ENCODE data around the gene SNX9. TPM values are rescaled to one million over a fixed set of nuclear protein-coding genes. Genes with fewer than 3 reads are reported as not detected.
A peak's percentile ranks its signal among the peaks of the same experiment; 100 is the strongest.

The SNX9 gene
- total RNA-seq, 1 donor from 2014 or later, result 65.0 TPM

- Mint-ChIP-seq H3K27ac (ENCODE audit: unreplicated experiment) (peak overlapping the region; percentile 56), H3K36me3 (ENCODE audit: unreplicated experiment) (peaks cover 8% of the 10 kb centered on the region), H3K27me3 (ENCODE audit: unreplicated experiment) (no peaks in the 10 kb centered on the region), H3K4me3 (ENCODE audit: unreplicated experiment) (no peak overlapping the region), H3K4me1 (ENCODE audit: unreplicated experiment) (peaks cover 67% of the 10 kb centered on the region), H3K9me3 (ENCODE audit: unreplicated experiment) (no peaks in the 10 kb centered on the region)
- DNase-seq (ENCODE audit: extremely low spot score, unreplicated experiment), result no peak
- TF ChIP-seq CTCF (IDR thresholded peaks at IDR 0.05), result no peak
Observed at GRCh38 chr6:157859775-157860504, 36.9 kb downstream of the SNX9 start.

- Mint-ChIP-seq H3K27ac (ENCODE audit: unreplicated experiment) (peak overlapping the region; percentile 56), H3K36me3 (ENCODE audit: unreplicated experiment) (peaks cover 9% of the 10 kb centered on the region), H3K4me1 (ENCODE audit: unreplicated experiment) (peaks cover 64% of the 10 kb centered on the region), H3K27me3 (ENCODE audit: unreplicated experiment) (no peaks in the 10 kb centered on the region), H3K9me3 (ENCODE audit: unreplicated experiment) (no peaks in the 10 kb centered on the region), H3K4me3 (ENCODE audit: unreplicated experiment) (no peak overlapping the region)
- no peak for TF ChIP-seq CTCF (IDR thresholded peaks at IDR 0.05)
- DNase-seq (ENCODE audit: extremely low spot score, unreplicated experiment), result no peak
Observed at GRCh38 chr6:157860505-157860991, 37.5 kb downstream of the SNX9 start.

- TF ChIP-seq CTCF (IDR thresholded peaks at IDR 0.05), result no peak
- H3K9me3 Mint-ChIP-seq (ENCODE audit: unreplicated experiment), result no peaks in the 10 kb centered on the region
- no peaks in the 10 kb centered on the region for H3K27me3 Mint-ChIP-seq (ENCODE audit: unreplicated experiment)
- H3K4me1 Mint-ChIP-seq (ENCODE audit: unreplicated experiment), result peaks cover 61% of the 10 kb centered on the region
- H3K27ac Mint-ChIP-seq (ENCODE audit: unreplicated experiment), result peak overlapping the region; percentile 27
- no peak overlapping the region for H3K4me3 Mint-ChIP-seq (ENCODE audit: unreplicated experiment)
- no peak for DNase-seq (ENCODE audit: extremely low spot score, unreplicated experiment)
- peaks cover 9% of the 10 kb centered on the region for H3K36me3 Mint-ChIP-seq (ENCODE audit: unreplicated experiment)
Observed at GRCh38 chr6:157861184-157861583, 38.1 kb downstream of the SNX9 start.

- no peak overlapping the region for H3K4me3 Mint-ChIP-seq (ENCODE audit: unreplicated experiment)
- H3K27me3 Mint-ChIP-seq (ENCODE audit: unreplicated experiment), result no peaks in the 10 kb centered on the region
- no peak overlapping the region for H3K27ac Mint-ChIP-seq (ENCODE audit: unreplicated experiment)
- peaks cover 57% of the 10 kb centered on the region for H3K4me1 Mint-ChIP-seq (ENCODE audit: unreplicated experiment)
- H3K36me3 Mint-ChIP-seq (ENCODE audit: unreplicated experiment), result peaks cover 9% of the 10 kb centered on the region
- DNase-seq (ENCODE audit: extremely low spot score, unreplicated experiment), result no peak
- no peak for TF ChIP-seq CTCF (IDR thresholded peaks at IDR 0.05)
- no peaks in the 10 kb centered on the region for H3K9me3 Mint-ChIP-seq (ENCODE audit: unreplicated experiment)
Observed at GRCh38 chr6:157861814-157862213, 38.8 kb downstream of the SNX9 start.

GRCh38 chr6:157862706-157863105 lies 39.7 kb downstream of the SNX9 start:
- TF ChIP-seq CTCF (IDR thresholded peaks at IDR 0.05), result no peak
- Mint-ChIP-seq H3K4me3 (ENCODE audit: unreplicated experiment) (no peak overlapping the region), H3K4me1 (ENCODE audit: unreplicated experiment) (peaks cover 56% of the 10 kb centered on the region), H3K27ac (ENCODE audit: unreplicated experiment) (peak overlapping the region; percentile 38), H3K9me3 (ENCODE audit: unreplicated experiment) (no peaks in the 10 kb centered on the region), H3K27me3 (ENCODE audit: unreplicated experiment) (no peaks in the 10 kb centered on the region), H3K36me3 (ENCODE audit: unreplicated experiment) (peaks cover 5% of the 10 kb centered on the region)
- no peak for DNase-seq (ENCODE audit: extremely low spot score, unreplicated experiment)
